ENCODE data around the gene RGS17.
A peak's percentile ranks its signal among the peaks of the same experiment; 100 is the strongest.
"Not testable (repeated sequence)": the region's sequence is repeated elsewhere in the genome, so short reads cannot be mapped to it uniquely, and the experiment has no call there.

Gene RGS17

GRCh38 chr6:152986978-152987377 is 144.1 kb downstream of the RGS17 start:
- no peak for DNase-seq

DNA sequence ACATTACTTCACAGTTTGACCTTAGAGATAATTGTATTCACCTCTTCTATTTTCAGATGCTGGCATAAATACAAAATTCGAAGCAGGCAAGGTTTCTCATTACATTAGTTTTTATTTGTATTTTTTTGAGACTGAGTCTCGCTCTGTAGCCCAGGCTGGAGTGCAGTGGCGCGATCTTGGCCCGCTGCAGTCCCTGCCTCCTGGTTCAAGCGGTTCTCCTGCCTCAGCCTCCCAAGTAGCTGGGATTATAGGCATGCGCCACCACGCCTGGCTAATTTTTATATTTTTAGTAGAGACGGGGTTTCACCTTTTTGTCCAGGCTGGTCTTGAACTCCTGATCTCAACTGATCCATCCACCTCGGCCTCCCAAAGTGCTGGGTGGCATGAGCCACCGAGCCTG is 145.8 kb downstream of the RGS17 start:
- not testable (repeated sequence) for DNase-seq

DNA sequence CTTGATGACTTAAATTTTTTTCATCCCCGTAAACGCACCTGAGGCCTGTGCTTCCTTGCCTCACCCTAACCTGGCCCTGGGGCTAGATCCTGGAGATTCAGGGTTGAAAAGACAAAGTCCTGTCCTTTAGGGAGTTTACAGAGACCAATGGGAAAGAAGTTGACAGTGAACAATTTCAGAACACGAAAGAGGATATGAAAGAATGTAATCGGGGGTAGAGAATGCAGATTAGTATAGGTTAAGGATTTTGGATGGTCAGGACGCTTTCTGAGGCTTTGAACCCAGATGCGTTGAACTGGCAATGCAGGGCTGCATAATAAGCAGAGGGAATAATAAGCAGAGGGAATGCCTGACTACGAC is 146.6 kb downstream of the RGS17 start:
- DNase-seq: no peak

- peak in 43 of 56 donors; percentile 3 to 95 (median 72) for DNase-seq
These were observed 147.2 kb downstream of the RGS17 start for GRCh38 chr6:152983637-152984512.

GRCh38 chr6:152982904-152983636 is 148.0 kb downstream of the RGS17 start, which contains the start of gene FBXO5:
TSS of gene FBXO5 (minus strand) at chr6:152983041. CDS start at chr6:152982959, 82 bp downstream.
- peak; percentile 76 to 99 (median 95) for DNase-seq

DNA sequence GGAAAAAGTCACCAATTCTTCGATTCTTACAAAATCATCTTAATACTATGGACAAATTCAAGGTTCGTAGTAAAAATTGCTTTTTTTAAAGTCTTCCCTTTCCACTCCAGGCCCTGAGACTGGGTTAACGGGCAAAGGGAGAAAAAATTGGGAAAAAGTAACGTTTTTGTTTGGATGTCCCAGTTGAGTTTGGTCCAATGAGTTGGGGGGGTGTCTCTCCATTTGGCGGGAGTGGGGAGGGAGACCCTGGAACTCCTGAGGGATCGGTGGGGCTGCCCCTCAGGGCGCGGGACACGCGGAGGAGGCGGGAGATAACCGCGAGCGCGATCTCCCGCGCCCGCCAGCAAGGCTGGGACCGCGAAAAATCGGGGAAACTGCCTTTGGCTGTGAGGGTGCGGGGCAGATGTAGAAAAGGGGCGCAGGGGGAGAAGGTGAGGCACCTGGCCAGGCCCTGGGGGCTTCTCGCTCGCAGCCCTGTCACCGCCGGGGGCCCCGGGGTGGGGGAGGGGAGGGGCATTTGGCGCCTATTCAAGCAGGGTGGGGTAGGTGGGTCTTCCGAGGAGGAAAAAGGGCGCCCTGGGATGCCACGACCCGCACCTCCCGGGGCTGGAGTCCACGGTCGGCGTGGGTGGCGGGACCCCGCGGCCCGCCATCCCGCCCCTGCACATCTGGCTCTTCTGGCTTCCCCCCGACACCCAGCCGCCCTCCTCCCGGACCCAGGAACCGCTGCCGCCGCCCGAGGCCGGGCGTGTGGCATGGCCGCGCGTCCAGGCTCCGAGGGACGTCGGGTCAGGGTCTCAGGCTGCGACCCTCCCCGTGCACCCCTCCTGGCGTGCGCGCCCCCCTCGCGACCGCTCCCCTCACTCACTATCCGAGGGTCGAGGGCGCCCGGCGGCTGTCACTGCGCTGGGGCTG is 148.8 kb downstream of the RGS17 start:
- peak in 4 of 56 donors; percentile 1 to 34 (median 24) for DNase-seq

- no peak for DNase-seq
These were observed 149.9 kb downstream of the RGS17 start for GRCh38 chr6:152981219-152981618.

DNA sequence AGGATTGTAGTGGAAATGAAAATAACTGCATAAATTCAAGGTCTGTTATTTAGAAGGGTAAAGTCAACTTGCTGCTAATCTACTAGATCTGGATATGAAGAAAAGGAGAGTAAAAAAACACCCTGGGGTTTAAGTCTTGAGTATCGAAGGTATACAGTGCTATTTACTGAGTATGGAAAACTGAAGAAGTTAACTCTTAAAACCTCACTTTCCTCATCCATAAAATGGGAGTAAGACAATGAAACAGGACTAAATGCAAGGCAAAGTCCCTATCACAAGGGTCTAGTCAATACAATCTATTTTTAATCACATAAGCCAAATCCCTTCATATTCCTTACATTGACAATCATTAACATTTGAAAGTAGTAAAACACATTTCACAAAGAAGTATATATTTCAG is 150.4 kb downstream of the RGS17 start:
- DNase-seq: no peak

GRCh38 chr6:152979116-152979515 is 152.0 kb downstream of the RGS17 start:
- DNase-seq: no peak

DNA sequence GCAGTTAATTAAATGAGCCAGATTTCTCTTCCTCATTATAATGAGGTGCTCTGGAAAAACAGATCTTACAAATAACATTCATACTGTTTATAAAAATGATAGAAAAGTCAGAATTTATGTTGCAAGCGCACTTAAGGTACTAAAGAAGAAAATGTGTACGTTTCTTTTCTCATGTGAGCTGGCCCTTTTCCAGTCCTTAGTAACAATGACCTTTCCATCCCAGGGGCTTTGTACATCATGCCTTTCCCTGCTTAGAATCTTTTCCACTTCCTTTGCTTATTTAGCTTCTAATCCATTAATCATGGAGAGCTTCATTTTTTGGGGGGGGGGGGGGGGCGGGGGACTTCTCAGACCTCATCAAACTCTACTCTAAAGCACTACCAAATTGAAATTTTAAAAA is 153.0 kb downstream of the RGS17 start:
- no peak for DNase-seq

GRCh38 chr6:152977556-152977955 is 153.5 kb downstream of the RGS17 start:
- DNase-seq: no peak

GRCh38 chr6:152976749-152977148 is 154.3 kb downstream of the RGS17 start:
- no peak for DNase-seq

DNA sequence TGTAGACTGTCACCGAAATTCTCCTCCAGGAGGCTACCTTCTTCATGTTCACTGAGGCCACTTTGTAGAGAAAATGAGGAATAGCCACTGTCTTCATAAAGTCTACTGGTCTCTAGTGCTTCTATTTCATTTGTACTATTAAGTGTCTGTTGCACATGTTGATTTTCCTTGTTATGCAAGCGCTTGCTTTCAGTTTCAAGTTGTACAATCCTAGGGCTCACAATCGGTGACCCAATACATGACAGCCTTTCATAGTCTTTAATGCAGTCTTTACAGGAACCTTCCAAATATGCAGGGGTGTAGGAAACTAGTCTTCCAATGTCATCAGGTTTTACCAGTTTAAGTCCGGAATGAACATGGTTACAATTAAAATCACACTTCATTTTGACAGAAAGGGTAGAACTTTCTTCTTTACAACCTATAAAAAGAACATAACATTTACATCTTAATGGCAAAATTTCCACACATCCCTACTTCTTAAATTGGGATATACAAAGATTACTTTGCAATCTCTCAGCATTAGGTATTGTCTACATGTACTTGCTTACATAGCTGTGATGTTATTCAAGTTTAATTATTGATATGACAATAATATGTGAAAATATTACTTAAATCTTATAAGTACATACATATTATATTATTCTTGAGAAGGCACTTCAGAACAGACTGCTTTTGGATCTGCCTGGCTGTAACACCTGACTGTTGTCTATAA is 155.7 kb downstream of the RGS17 start:
- DNase-seq: no peak

- no peak for DNase-seq
These were observed 157.2 kb downstream of the RGS17 start for GRCh38 chr6:152973916-152974315.

DNA sequence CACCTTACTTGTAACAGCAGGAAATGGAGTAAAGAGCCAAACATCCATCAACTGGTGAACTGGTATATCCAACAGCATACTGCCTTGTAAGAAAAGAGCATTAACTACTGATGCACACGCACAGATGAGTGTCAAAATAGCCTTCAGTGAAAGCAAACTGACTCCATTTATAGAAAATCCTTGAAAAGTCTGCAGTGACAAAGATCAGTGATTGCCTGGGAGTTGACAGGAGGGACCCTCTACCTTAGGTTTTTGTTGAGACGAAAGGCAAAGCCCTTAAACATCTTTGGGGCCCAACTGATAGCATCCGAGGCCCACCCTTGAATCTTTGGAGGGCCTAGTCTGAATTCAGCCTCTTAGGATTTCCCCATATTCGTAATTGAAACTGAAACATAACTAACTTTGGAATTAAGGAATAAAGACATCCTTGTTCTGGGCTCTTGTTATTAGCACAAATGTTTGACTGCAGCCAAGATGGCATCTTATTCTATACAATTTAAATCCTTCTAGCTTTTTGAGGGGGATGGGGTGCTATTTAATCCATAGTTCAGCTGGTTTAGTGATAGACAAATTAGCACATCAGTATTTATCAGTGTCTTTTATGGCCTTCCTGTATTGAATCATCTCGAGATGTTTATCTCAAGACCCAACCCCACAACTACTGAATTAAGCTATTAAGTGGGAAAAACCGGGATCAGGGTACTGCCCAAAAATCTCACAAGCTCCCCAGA is 161.2 kb downstream of the RGS17 start:
- no peak for DNase-seq

DNA sequence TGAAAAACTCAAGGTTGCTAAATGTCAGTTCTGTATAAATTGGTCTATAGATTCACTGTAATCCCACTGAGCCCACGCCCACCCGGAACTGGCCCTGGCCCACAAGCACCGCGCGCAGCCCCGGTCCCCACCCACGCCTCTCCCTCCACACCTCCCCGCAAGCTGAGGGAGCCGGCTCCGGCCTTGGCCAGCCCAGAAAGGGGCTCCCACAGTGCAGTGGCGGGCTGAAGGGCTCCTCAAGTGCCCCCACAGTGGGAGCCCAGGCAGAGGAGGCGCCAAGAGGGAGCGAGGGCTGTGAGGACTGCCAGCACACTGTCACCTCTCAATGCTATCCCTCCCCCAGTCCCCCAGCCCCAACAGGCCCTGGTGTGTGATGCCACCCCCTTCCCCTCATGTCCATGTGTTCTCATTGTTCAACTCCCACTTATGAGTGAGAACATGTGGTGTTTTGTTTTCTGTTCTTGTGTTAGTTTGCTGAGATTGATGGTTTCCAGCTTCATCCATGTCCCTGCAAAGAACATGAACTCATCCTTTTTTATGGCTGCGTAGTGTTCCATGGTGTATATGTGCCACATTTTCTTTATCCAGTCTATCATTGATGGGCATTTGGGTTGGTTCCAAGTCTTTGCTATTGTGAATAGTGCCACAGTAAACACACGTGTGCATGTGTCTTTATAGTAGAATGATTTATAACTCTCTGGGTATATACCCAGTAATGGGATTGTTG is 164.8 kb downstream of the RGS17 start:
- not testable (repeated sequence) for DNase-seq

DNA sequence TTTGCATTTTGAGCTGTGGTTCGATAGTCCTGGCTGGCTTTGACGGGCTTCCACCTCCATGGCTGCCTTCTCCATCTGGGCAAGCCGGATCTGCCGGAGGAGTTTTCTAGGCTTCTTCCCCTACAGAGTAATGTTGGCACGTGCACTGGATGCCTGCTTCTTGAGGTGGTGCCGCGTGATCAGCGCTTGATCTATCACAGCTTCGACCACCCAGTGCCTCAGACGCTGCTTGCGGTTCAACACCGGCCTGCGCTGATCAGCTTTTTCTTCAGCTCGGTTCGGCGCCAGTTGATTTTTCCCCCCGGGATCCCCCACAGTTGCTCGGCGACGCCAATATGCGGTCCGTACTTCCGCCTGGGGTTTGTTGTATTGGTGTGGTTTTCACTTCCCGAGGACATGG is 171.7 kb downstream of the RGS17 start:
- DNase-seq: no peak

- DNase-seq: no peak
These were observed 173.3 kb downstream of the RGS17 start for GRCh38 chr6:152957796-152958195.
